Upper lobe of right lung (tissue), 1 donor: Measurements from ENCODE around the gene RAET1E. TPM values are rescaled to one million over a fixed set of nuclear protein-coding genes. Genes with fewer than 3 reads are reported as not detected.
"Not testable (repeated sequence)": the region's sequence is repeated elsewhere in the genome, so short reads cannot be mapped to it uniquely, and the experiment has no call there.

Experiments
- ATAC-seq: fragments of 200-7000 bp; cut with Tn5 transposase; one replicate; pipeline ENCODE4 v1.9.1; 2020; ENCODE audit warnings: mild to moderate bottlenecking, moderate library complexity
- DNase-seq: peaks from one replicate; pipeline ENCODE4 v3.0.0-alpha.2; 2020
- H3K27ac ChIP-seq: fragments of 200-600 bp; one replicate; pipeline ENCODE4 v1.8.0; 2022
- H3K27me3 ChIP-seq: fragments of 200-600 bp; one replicate; pipeline ENCODE4 v1.8.0; 2022; ENCODE audit warnings: mild to moderate bottlenecking
- H3K36me3 ChIP-seq: fragments of 200-600 bp; one replicate; pipeline ENCODE4 v1.8.0; 2022
- H3K4me1 ChIP-seq: fragments of 200-600 bp; one replicate; pipeline ENCODE4 v1.8.0; 2022
- H3K4me3 ChIP-seq: fragments of 200-600 bp; one replicate; pipeline ENCODE4 v1.8.0; 2022; ENCODE audit warnings: mild to moderate bottlenecking
- H3K9me3 ChIP-seq: fragments of 200-600 bp; one replicate; pipeline ENCODE4 v1.8.0; 2022
- CTCF ChIP-seq: fragments of 200-600 bp; IDR thresholded peaks from one replicate; pipeline ENCODE4 v1.8.0; 2022; ENCODE audit warnings: antibody characterized with exemption
- intact Hi-C: fragments of 100-400 bp; cut with DNase I; formaldehyde crosslinking; loops from one replicate; pipeline ENCODE4 v1.11.0; 2022
- total RNA-seq: library from RNA; stranded (reverse); fragmentation: NEBNext Ultra II Directional; extraction: Animal tissue kit (Norgen Biotek cat#: 25700); gene quantifications from one replicate; pipeline ENCODE4 v1.2.1, GENCODE V29; 2021
- donor health status: DM: no; HTN: yes; CAD: no; lungs with severe emphysema.

Gene RAET1E
- total RNA-seq, 1 donor from 2014 or later = 0.96 TPM

- Histone ChIP-seq H3K27ac (no peak overlapping the region), H3K4me1 (no peaks in the 10 kb centered on the region), H3K36me3 (no peaks in the 10 kb centered on the region), H3K9me3 (no peaks in the 10 kb centered on the region), H3K27me3 (no peaks in the 10 kb centered on the region), H3K4me3 (no peak overlapping the region)
- no peak for TF ChIP-seq CTCF
- ATAC-seq = no peak
- intact Hi-C loops = no loop called here
- DNase-seq = peak; percentile 33
These were observed 12.0 kb upstream of the RAET1E start for GRCh38 chr6:149909701-149910470.

GRCh38 chr6:149908480-149908879 is 10.6 kb upstream of the RAET1E start:
- DNase-seq = peak; percentile 19
- ATAC-seq, intact Hi-C loops: not testable (repeated sequence)

GRCh38 chr6:149907317-149907716 is 9.4 kb upstream of the RAET1E start:
- TF ChIP-seq CTCF = no peak
- intact Hi-C loops = no loop called here
- H3K27me3 ChIP-seq = no peaks in the 10 kb centered on the region

More at GRCh38 chr6:149908480-149908879, 10.6 kb upstream of the RAET1E start:
- H3K9me3 ChIP-seq, H3K4me1 ChIP-seq, H3K4me3 ChIP-seq, H3K36me3 ChIP-seq, H3K27ac ChIP-seq, H3K27me3 ChIP-seq: not testable (repeated sequence)

GRCh38 chr6:149906405-149906804 is 8.5 kb upstream of the RAET1E start:
- Histone ChIP-seq H3K27ac (no peak overlapping the region), H3K27me3 (no peaks in the 10 kb centered on the region), H3K4me3 (no peak overlapping the region), H3K9me3 (no peaks in the 10 kb centered on the region), H3K36me3 (no peaks in the 10 kb centered on the region), H3K4me1 (no peaks in the 10 kb centered on the region)
- intact Hi-C loops = no loop called here
- ATAC-seq (no peak), DNase-seq (no peak)
- TF ChIP-seq CTCF = no peak

More at GRCh38 chr6:149907317-149907716, 9.4 kb upstream of the RAET1E start:
- Histone ChIP-seq H3K9me3 (no peaks in the 10 kb centered on the region), H3K4me3 (no peak overlapping the region), H3K27ac (no peak overlapping the region), H3K36me3 (no peaks in the 10 kb centered on the region), H3K4me1 (no peaks in the 10 kb centered on the region)
- peak; percentile 4 for DNase-seq
- no peak for ATAC-seq

- Histone ChIP-seq H3K27ac (no peak overlapping the region), H3K36me3 (no peaks in the 10 kb centered on the region), H3K27me3 (no peaks in the 10 kb centered on the region), H3K4me1 (no peaks in the 10 kb centered on the region), H3K9me3 (no peaks in the 10 kb centered on the region), H3K4me3 (no peak overlapping the region)
- no peak for TF ChIP-seq CTCF
- DNase-seq (peak; percentile 41), ATAC-seq (no peak)
- intact Hi-C loops = no loop called here
These were observed 8.0 kb upstream of the RAET1E start for GRCh38 chr6:149905911-149906371.

- ATAC-seq = peak; percentile 9
- peak; percentile 61 for DNase-seq
- no peak for TF ChIP-seq CTCF
These were observed 7.5 kb upstream of the RAET1E start for GRCh38 chr6:149905371-149905910.

More at GRCh38 chr6:149905371-149905910, 7.5 kb upstream of the RAET1E start:
- intact Hi-C loops = no loop called here
- Histone ChIP-seq H3K27ac (no peak overlapping the region), H3K4me1 (no peaks in the 10 kb centered on the region), H3K27me3 (no peaks in the 10 kb centered on the region), H3K36me3 (no peaks in the 10 kb centered on the region), H3K9me3 (no peaks in the 10 kb centered on the region), H3K4me3 (no peak overlapping the region)
